HepG2 (cell line): ENCODE data around the gene FOXK2. TPM values are rescaled to one million over a fixed set of nuclear protein-coding genes. Genes with fewer than 3 reads are reported as not detected.

Experiments used
- ATAC-seq: fragments of 200-7000 bp; cut with Tn5 transposase; 3 replicates; pipeline ENCODE4 v1.9.1; 2020; ENCODE audit warnings: mild to moderate bottlenecking, moderate library complexity
- BruUV-seq: library from RNA; stranded (reverse); fragments of 400-500 nt; replicated peaks from 2 replicates; lab custom pipeline; 2021; lab: Mats Ljungman, UMichigan
- CTCF ChIA-PET: fragments of 300-600 bp; formaldehyde crosslinking; extraction: SDS; loops from one replicate; lab custom pipeline; 2021; ENCODE audit warnings: low total read pairs, inconsistent platforms, low intra/inter-chr PET ratio; lab: Yijun Ruan, JAX
- POLR2A ChIA-PET: fragments of 350-600 bp; sonication (Branson Sonifier 250); formaldehyde crosslinking; loops from one replicate; lab custom pipeline; 2020; ENCODE audit warnings: antibody characterized with exemption, inconsistent platforms; lab: Yijun Ruan, JAX
- DNase-seq: peaks from one replicate; pipeline ENCODE4 v3.0.0-alpha.2; 2015; ENCODE audit warnings: low spot score
- FAIRE-seq: peaks from 3 replicates; lab custom pipeline; 2011; peaks lifted over from hg19 to GRCh38; lab: Jason Lieb, UNC
- H2AFZ ChIP-seq: one replicate; pipeline ENCODE4 v1.6.1; 2011; ENCODE audit warnings: low read length, inconsistent platforms
- H3K27ac ChIP-seq: fragments of 300-600 bp; 3 replicates; pipeline ENCODE4 v1.8.0; 2011; ENCODE audit warnings: mixed run types, mild to moderate bottlenecking, mixed read lengths, low read length, inconsistent platforms; ENCODE audit not compliant: insufficient read depth; ENCODE audit errors: extremely low read length
- H3K27me3 ChIP-seq, 2 experiments: fragments of 200-600 bp in 1 of 2; 2 replicates in 1 of 2; 3 replicates in 1 of 2; pipeline versions ENCODE4 v1.6.0 to v1.8.0; 2011; ENCODE audit warnings: low read length in 2 of 2, mild to moderate bottlenecking in 2 of 2, moderate library complexity in 2 of 2, inconsistent platforms in 1 of 2; ENCODE audit not compliant: insufficient read depth in 2 of 2, control insufficient read depth in 1 of 2
- H3K36me3 ChIP-seq, 2 experiments: fragments of 200-600 bp in 1 of 2; replicated peaks in 1 of 2; 2 replicates in 1 of 2; 3 replicates in 1 of 2; pipeline versions ENCODE4 v1.5.1 to v1.8.0; 2011; ENCODE audit warnings: low read length in 2 of 2, inconsistent platforms in 1 of 2; ENCODE audit not compliant: insufficient read depth in 2 of 2, control insufficient read depth in 1 of 2
- H3K4me1 ChIP-seq: 2 replicates; pipeline ENCODE4 v1.5.1; 2012; ENCODE audit warnings: low read length, inconsistent platforms; ENCODE audit not compliant: insufficient read depth
- H3K4me2 ChIP-seq: 2 replicates; pipeline ENCODE4 v1.6.0; 2011; ENCODE audit warnings: low read depth, low read length, inconsistent platforms
- H3K4me3 ChIP-seq, 3 experiments: fragments of 200-600 bp in 1 of 3; sonication (generic), shearing (Covaris generic) in 1 of 3; replicated peaks in 1 of 3; 2 replicates each; pipeline ENCODE4 v1.5.1; 2011 to 2016; ENCODE audit warnings: low read length in 3 of 3, inconsistent platforms in 2 of 3, low read depth in 2 of 3, mild to moderate bottlenecking in 2 of 3, control low read depth in 1 of 3, mixed read lengths in 1 of 3; ENCODE audit not compliant: insufficient read depth in 1 of 3
- H3K79me2 ChIP-seq: one replicate; pipeline ENCODE4 v1.6.1; 2011; ENCODE audit warnings: low read length, inconsistent platforms; ENCODE audit not compliant: insufficient read depth
- H3K9ac ChIP-seq: 2 replicates; pipeline ENCODE4 v1.6.0; 2011; ENCODE audit warnings: mild to moderate bottlenecking, low read depth, low read length, inconsistent platforms; ENCODE audit not compliant: insufficient read depth
- H3K9me3 ChIP-seq: 2 replicates; pipeline ENCODE4 v1.5.1; 2012; ENCODE audit warnings: mild to moderate bottlenecking, low read length
- H4K20me1 ChIP-seq: 2 replicates; pipeline ENCODE4 v1.6.0; 2011; ENCODE audit warnings: inconsistent platforms, mild to moderate bottlenecking, low read length, moderate library complexity; ENCODE audit not compliant: insufficient read depth
- FOSL2 ChIP-seq: sonication (generic); formaldehyde crosslinking; IDR thresholded peaks from 2 replicates; pipeline ENCODE4 v1.4.0; 2020; ENCODE audit warnings: missing genetic modification reagents
- GFI1 ChIP-seq: sonication (generic); formaldehyde crosslinking; IDR thresholded peaks from 2 replicates; pipeline ENCODE4 v1.5.0; 2020; ENCODE audit warnings: missing genetic modification reagents, mild to moderate bottlenecking, borderline replicate concordance
- KAT2B ChIP-seq: fragments of 150-350 bp; IDR thresholded peaks from 2 replicates; pipeline ENCODE4 v1.6.1; 2014; ENCODE audit warnings: low read depth, low read length, borderline replicate concordance
- KLF11 ChIP-seq: IDR thresholded peaks from 2 replicates; pipeline ENCODE4 v1.6.1; 2016; ENCODE audit warnings: missing compliant biosample characterization
- RBM22 ChIP-seq: fragments of 200-400 bp; formaldehyde crosslinking; optimal IDR thresholded peaks from 2 replicates; pipeline ENCODE3; 2017; ENCODE audit warnings: mild to moderate bottlenecking, low read length, moderate library complexity
- ZKSCAN5 ChIP-seq: sonication (generic); formaldehyde crosslinking; IDR thresholded peaks from 2 replicates; pipeline ENCODE4 v1.5.1; 2020; ENCODE audit warnings: mild to moderate bottlenecking, missing genetic modification reagents
- ZNF652 ChIP-seq: IDR thresholded peaks from 2 replicates; pipeline ENCODE4 v1.6.1; 2016; ENCODE audit warnings: low read depth, borderline replicate concordance
- ZNF687 ChIP-seq: sonication (generic); formaldehyde crosslinking; IDR thresholded peaks from 2 replicates; pipeline ENCODE4 v1.5.1; 2020; ENCODE audit warnings: mild to moderate bottlenecking, missing genetic modification reagents, moderate library complexity
- WGBS: methylation state at CpG from one replicate; pipeline ENCODE4 v1.1.6; 2017; ENCODE audit warnings: low lambda C conversion rate; 5-methylcytosine and 5-hydroxymethylcytosine counted together
- in situ Hi-C: cut with HindIII; loops from 2 replicates; pipeline ENCODE4 v1.10.0; 2017; ENCODE audit warnings: low pct_unique_long_range_greater_than_20kb; ENCODE audit not compliant: extremely low pct_ligation_motif_present
- intact Hi-C: fragments of 100-400 bp; cut with micrococcal nuclease; formaldehyde crosslinking; loops from one replicate; pipeline ENCODE4 v1.10.0; 2022; ENCODE audit not compliant: unreplicated experiment
- polyA plus RNA-seq, 8 experiments: library from polyadenylated mRNA; depleted of rRNA in 3 of 8; stranded (reverse) in 7 of 8; unstranded in 1 of 8; fragments of >200 nt; fragmentation: Illumina TruSeq in 4 of 8; extraction: Trizol in 4 of 8; gene quantifications; 2 replicates each; pipeline versions ENCODE4 v1.2.1 to v1.2.3, GENCODE V29; 2011 to 2016; ENCODE audit warnings: low read depth in 4 of 8, missing spikeins in 1 of 8, mixed read lengths in 1 of 8; ENCODE audit not compliant: insufficient read depth in 1 of 8
- total RNA-seq, 5 experiments: library from RNA; depleted of rRNA; stranded (reverse); fragments of >200 nt; fragmentation: Illumina TruSeq; extraction: Trizol; gene quantifications; 2 replicates each; pipeline ENCODE4 v1.2.3, GENCODE V29; 2016; ENCODE audit warnings: low read depth in 1 of 5

Gene FOXK2
- total and polyA plus RNA-seq, 2 of the 13 experiments (the other 11 are each of a cell fraction or from before 2014, with no cell fraction given): 67.1 to 67.2 TPM

GRCh38 chr17:82570277-82570676, 50.7 kb downstream of the FOXK2 start (continued):
- TF ChIP-seq ZNF687 (peak; percentile 40; the same call in 1 of the 2 replicates), FOSL2 (CRISPR knock-in tag) (no peak), KAT2B (no peak), ZNF652 (CRISPR knock-in tag) (no peak), GFI1 (CRISPR knock-in tag) (no peak), ZKSCAN5 (CRISPR knock-in tag) (no peak)

DNA sequence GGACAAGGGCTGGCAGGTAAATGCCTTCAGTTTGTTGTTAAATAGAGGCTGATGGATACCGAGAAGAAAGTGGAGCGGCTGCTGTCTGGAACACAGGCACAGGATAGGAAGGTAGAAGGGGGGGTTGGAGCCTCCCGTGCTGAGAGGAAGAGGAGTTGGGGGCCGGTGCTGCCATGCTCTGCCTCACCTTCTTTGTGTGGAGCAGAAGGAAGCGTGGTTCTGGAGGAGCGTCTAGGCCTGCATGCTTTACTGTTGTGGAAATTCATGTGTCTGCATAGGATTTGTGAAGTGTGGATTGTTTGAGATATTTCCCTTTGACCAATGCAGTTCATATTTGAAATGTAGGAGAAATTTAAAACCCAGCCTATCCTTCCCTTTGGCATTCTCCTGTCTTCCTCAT, 52.3 kb downstream of the FOXK2 start:
- 94% methylated on average over 6 of the region's 6 CpGs for WGBS
- H3K9ac ChIP-seq: no peak overlapping the region
- H3K27ac ChIP-seq: no peak overlapping the region
- no peak for ATAC-seq
- H4K20me1 ChIP-seq: 0 out of 2 replicates have a peak, but pooled peaks cover 7% of the 10 kb centered on the region
- in situ Hi-C loops: no loop called here
- no peak overlapping the region for H3K4me2 ChIP-seq
- peak; percentile 23 for FAIRE-seq
- CTCF ChIA-PET: no interaction called here
- DNase-seq: no peak
- H3K4me1 ChIP-seq: peaks cover 36% of the 10 kb centered on the region
- intact Hi-C loops: no loop called here
- no peak overlapping the region for H2AFZ ChIP-seq
- TF ChIP-seq RBM22 (peak; percentile 66), KLF11 (CRISPR knock-in tag) (no peak)
- no TSS peak for BruUV-seq
- H3K9me3 ChIP-seq: no peaks in the 10 kb centered on the region
- H3K27me3 ChIP-seq: no peaks in the 10 kb centered on the region
- peaks cover 52% of the 10 kb centered on the region for H3K79me2 ChIP-seq
- POLR2A ChIA-PET: no interaction called here
- peaks cover 36 to 79% of the 10 kb centered on the region in 2 experiments for H3K36me3 ChIP-seq
- no peak overlapping the region for H3K4me3 ChIP-seq
